ENCODE data around the gene ROCK1. TPM values are rescaled to one million over a fixed set of nuclear protein-coding genes. Genes with fewer than 3 reads are reported as not detected.

ROCK1 gene
- total and polyA plus RNA-seq, 2 of the 8 experiments (the other 6 are each of a cell fraction or from before 2014, with no cell fraction given), result 4.2 to 48.9 TPM

DNA sequence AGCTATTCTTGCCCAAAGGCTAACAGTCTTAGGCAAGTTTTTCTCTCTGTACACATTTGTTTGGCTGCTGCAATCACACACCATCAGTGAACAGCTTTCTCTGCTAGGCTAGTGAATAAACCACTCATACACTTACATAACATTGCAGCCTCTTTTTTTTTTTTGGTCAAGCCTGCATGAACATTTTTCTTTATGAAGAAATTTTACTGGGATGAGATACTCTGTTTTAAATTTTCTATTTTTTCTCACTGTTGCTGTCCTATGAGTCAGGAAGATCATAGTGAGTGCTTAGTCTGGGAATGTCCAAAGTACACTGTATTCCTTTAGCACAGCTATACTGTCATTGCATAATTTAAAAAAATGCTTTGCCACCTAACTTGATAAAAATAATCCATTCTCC is 58.5 kb downstream of the ROCK1 start (continued):
- no peak for TF ChIP-seq SIX5 (IDR thresholded peaks at IDR 0.05; ENCODE audit: low read depth, low read length)
- no peak for TF ChIP-seq SAP30 (IDR thresholded peaks at IDR 0.05; ENCODE audit: insufficient read depth, insufficient replicate concordance, low read length)

Measured in H1 (cell line).